Fibroblast of pulmonary artery (primary cell): Measurements from ENCODE around the gene PRDM15.

Experiments used
- DNase-seq: peaks from one replicate; pipeline ENCODE4 v3.0.0-alpha.2; 2010; ENCODE audit warnings: low read depth
- H3K4me3 ChIP-seq: replicated peaks from 2 replicates; pipeline ENCODE4 v1.5.1; 2011; ENCODE audit warnings: low read depth, mild to moderate bottlenecking, control low read depth, low read length, moderate library complexity
- CTCF ChIP-seq: IDR thresholded peaks from 2 replicates; pipeline ENCODE4 v1.5.1; 2011; ENCODE audit warnings: mild to moderate bottlenecking, control low read depth, low read length, inconsistent platforms; ENCODE audit errors: missing control alignments

The PRDM15 gene

GRCh38 chr21:41809891-41810596 is 69.1 kb downstream of the PRDM15 start:
- TF ChIP-seq CTCF: no peak
- H3K4me3 ChIP-seq: no peak overlapping the region

GRCh38 chr21:41808846-41809245 is 70.3 kb downstream of the PRDM15 start:
- TF ChIP-seq CTCF: no peak
- DNase-seq: no peak
- no peak overlapping the region for H3K4me3 ChIP-seq

More at GRCh38 chr21:41809891-41810596, 69.1 kb downstream of the PRDM15 start:
- DNase-seq: no peak

- no peak for TF ChIP-seq CTCF
- DNase-seq: no peak
- no peak overlapping the region for H3K4me3 ChIP-seq
Measured at GRCh38 chr21:41808094-41808493, 71.0 kb downstream of the PRDM15 start.

- no peak for TF ChIP-seq CTCF
- no peak for DNase-seq
- H3K4me3 ChIP-seq: no peak overlapping the region
Measured at GRCh38 chr21:41806773-41807172, 72.4 kb downstream of the PRDM15 start.

GRCh38 chr21:41805643-41806042 is 73.5 kb downstream of the PRDM15 start:
- TF ChIP-seq CTCF: no peak
- no peak overlapping the region for H3K4me3 ChIP-seq
- DNase-seq: no peak

GRCh38 chr21:41805038-41805437 is 74.1 kb downstream of the PRDM15 start:
- TF ChIP-seq CTCF: no peak
- H3K4me3 ChIP-seq: no peak overlapping the region
- no peak for DNase-seq

- no peak overlapping the region for H3K4me3 ChIP-seq
- DNase-seq: no peak
- no peak for TF ChIP-seq CTCF
Measured at GRCh38 chr21:41804381-41804780, 74.8 kb downstream of the PRDM15 start.
